Panc1 (cell line): Measurements from ENCODE around the gene TMEM60.

Experiments used
- CTCF ChIP-seq: fragments of 450-650 bp; IDR thresholded peaks from 2 replicates; pipeline ENCODE4 v1.5.1; 2017; ENCODE audit warnings: mild to moderate bottlenecking
- POLR2AphosphoS5 ChIP-seq: IDR thresholded peaks from 2 replicates; pipeline ENCODE4 v1.6.1; 2012; ENCODE audit warnings: mild to moderate bottlenecking, low read depth, low read length, moderate library complexity
- SIN3A ChIP-seq: IDR thresholded peaks from 2 replicates; pipeline ENCODE4 v1.6.1; 2012; ENCODE audit warnings: low read depth, mild to moderate bottlenecking, low read length, moderate library complexity, borderline replicate concordance; ENCODE audit not compliant: insufficient read depth
- TF ChIP-seq, protein P1 (sequence below), 2 experiments: IDR thresholded peaks; 2 replicates each; pipeline ENCODE4 v1.6.1; 2011 to 2012; ENCODE audit warnings: low read depth in 2 of 2, control low read depth in 1 of 2, low read length in 1 of 2, mild to moderate bottlenecking in 1 of 2, moderate library complexity in 1 of 2; ENCODE audit not compliant: insufficient read depth in 1 of 2

- TF ChIP-seq CTCF (no peak), POLR2AphosphoS5 (no peak), SIN3A (no peak)
- TF ChIP-seq, protein P1, sequence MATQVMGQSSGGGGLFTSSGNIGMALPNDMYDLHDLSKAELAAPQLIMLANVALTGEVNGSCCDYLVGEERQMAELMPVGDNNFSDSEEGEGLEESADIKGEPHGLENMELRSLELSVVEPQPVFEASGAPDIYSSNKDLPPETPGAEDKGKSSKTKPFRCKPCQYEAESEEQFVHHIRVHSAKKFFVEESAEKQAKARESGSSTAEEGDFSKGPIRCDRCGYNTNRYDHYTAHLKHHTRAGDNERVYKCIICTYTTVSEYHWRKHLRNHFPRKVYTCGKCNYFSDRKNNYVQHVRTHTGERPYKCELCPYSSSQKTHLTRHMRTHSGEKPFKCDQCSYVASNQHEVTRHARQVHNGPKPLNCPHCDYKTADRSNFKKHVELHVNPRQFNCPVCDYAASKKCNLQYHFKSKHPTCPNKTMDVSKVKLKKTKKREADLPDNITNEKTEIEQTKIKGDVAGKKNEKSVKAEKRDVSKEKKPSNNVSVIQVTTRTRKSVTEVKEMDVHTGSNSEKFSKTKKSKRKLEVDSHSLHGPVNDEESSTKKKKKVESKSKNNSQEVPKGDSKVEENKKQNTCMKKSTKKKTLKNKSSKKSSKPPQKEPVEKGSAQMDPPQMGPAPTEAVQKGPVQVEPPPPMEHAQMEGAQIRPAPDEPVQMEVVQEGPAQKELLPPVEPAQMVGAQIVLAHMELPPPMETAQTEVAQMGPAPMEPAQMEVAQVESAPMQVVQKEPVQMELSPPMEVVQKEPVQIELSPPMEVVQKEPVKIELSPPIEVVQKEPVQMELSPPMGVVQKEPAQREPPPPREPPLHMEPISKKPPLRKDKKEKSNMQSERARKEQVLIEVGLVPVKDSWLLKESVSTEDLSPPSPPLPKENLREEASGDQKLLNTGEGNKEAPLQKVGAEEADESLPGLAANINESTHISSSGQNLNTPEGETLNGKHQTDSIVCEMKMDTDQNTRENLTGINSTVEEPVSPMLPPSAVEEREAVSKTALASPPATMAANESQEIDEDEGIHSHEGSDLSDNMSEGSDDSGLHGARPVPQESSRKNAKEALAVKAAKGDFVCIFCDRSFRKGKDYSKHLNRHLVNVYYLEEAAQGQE (IDR thresholded peaks at IDR 0.05; ENCODE audit: insufficient read depth in 1 of 2, low read depth in 2 of 2, low read length in 1 of 2) = no peak
Measured at GRCh38 chr7:77753173-77753572, 45.1 kb downstream of the TMEM60 start.
